ENCODE measurements around the gene PCDHGA8.
"Not testable (repeated sequence)": the region's sequence is repeated elsewhere in the genome, so short reads cannot be mapped to it uniquely, and the experiment has no call there.

PCDHGA8 gene

DNA sequence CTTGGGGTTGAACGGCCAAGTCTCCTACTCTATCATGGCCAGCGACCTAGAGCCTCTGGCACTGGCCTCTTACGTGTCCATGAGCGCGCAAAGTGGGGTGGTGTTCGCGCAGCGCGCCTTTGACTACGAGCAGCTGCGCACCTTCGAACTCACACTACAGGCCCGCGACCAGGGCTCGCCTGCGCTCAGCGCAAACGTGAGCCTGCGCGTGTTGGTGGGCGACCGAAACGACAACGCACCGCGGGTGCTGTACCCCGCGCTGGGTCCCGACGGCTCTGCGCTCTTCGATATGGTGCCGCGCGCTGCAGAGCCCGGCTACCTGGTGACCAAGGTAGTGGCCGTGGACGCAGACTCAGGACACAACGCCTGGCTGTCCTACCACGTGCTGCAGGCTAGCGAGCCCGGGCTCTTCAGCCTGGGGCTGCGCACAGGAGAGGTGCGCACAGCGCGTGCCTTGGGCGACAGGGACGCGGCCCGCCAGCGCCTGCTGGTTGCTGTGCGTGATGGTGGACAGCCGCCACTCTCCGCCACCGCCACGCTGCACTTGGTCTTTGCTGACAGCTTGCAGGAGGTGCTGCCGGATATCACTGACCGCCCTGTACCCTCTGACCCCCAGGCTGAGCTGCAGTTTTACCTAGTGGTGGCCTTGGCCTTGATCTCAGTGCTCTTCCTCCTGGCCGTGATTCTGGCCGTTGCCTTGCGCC lies 7.3 kb downstream of the PCDHGA8 start:
- Mint-ChIP-seq H3K36me3 (ENCODE audit: insufficient read depth) (peaks cover 3% of the 10 kb centered on the region), H3K27ac (ENCODE audit: low read depth) (no peak overlapping the region), H3K4me1 (no peaks in the 10 kb centered on the region), H3K27me3 (peaks cover 68% of the 10 kb centered on the region), H3K9me3 (peaks cover 6% of the 10 kb centered on the region), H3K4me3 (no peak overlapping the region)
- ATAC-seq (replicated peaks; ENCODE audit: extremely low read depth, poor library complexity, severe bottlenecking) (no peak), DNase-seq (ENCODE audit: low spot score in 2 of 2) (no peak)

DNA sequence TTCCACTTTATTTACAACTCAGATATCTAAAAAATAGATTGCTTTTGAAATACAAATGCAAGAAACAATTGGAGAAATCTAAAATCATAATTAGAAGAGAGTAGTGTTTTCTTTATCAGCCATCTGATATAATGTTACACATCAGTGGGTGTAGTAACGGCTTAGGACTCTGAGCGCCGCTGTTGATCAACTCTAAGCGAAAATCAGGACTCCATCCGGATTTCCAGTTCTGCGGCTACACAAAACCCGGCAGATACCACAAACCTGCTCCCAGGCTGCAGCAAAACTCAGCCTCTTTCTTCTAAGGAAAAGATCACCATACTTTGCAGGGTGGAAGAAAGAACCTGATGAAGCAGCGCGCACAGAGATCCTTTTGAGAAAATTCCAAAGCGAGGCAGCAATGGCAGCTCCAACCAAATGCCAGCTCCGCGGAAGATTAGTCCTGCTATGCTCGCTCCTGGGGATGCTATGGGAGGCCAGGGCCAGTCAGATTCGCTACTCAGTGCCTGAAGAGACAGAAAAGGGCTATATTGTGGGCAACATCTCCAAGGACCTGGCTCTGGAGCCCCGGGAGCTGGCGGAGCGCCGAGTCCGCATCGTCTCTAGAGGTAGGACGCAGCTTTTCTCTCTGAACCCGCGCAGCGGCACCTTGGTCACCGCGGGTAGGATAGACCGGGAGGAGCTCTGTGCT lies 10.3 kb downstream of the PCDHGA8 start, which contains the start of gene PCDHGA9:
Gene PCDHGA9, plus strand, starts transcription at position 226 of the 691 bp plus-strand sequence. Its CDS starts 175 bp downstream, at position 401.
- no peak for DNase-seq (ENCODE audit: low spot score in 2 of 2)
- Mint-ChIP-seq H3K9me3 (peaks cover 6% of the 10 kb centered on the region), H3K4me1 (no peaks in the 10 kb centered on the region), H3K27ac (ENCODE audit: low read depth) (no peak within 1 kb of the TSS), H3K4me3 (peak within 1 kb of the TSS; percentile 40), H3K27me3 (peaks cover 68% of the 10 kb centered on the region), H3K36me3 (ENCODE audit: insufficient read depth) (peaks cover 3% of the 10 kb centered on the region)
- no peak for ATAC-seq (replicated peaks; ENCODE audit: extremely low read depth, poor library complexity, severe bottlenecking)

GRCh38 chr5:141403387-141403786 lies 11.0 kb downstream of the PCDHGA8 start:
- ATAC-seq (replicated peaks; ENCODE audit: extremely low read depth, poor library complexity, severe bottlenecking) (no peak), DNase-seq (ENCODE audit: low spot score in 2 of 2) (no peak)
- Mint-ChIP-seq H3K36me3 (ENCODE audit: insufficient read depth) (peaks cover 5% of the 10 kb centered on the region), H3K9me3 (peaks cover 6% of the 10 kb centered on the region), H3K27me3 (peaks cover 75% of the 10 kb centered on the region), H3K4me1 (no peaks in the 10 kb centered on the region), H3K27ac (ENCODE audit: low read depth) (no peak overlapping the region), H3K4me3 (no peak overlapping the region)

DNA sequence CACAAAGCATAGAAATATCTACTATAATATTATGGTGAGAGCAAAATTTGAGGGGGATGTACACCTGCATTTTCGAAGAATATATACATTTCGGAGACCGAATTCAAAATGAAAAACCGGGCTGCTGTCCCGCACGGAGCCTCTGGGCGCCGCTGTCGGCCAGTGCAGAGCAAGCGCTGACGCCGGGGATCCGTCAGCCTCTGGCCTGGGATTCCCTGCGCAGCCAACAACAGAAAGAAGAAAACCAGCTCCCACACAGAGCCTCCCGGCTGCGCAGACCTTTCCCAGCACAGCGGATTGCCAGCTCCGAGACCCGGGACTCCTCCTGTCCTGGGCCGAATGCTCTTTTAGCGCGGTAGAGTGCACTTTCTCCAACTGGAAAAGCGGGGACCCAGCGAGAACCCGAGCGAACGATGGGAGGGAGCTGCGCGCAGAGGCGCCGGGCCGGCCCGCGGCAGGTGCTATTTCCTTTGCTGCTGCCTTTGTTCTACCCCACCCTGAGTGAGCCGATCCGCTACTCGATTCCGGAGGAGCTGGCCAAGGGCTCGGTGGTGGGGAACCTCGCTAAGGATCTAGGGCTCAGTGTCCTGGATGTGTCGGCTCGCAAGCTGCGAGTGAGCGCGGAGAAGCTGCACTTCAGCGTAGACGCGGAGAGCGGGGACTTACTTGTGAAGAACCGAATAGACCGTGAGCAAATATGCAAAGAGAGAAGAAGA lies 15.5 kb downstream of the PCDHGA8 start, which contains the start of gene PCDHGB6:
Gene PCDHGB6, plus strand, starts transcription at position 232 of the 716 bp plus-strand sequence. Its CDS starts 182 bp downstream, at position 414.
- Mint-ChIP-seq H3K27me3 (peaks cover 85% of the 10 kb centered on the region), H3K4me3 (peak within 1 kb of the TSS; percentile 32), H3K27ac (ENCODE audit: low read depth) (peak within 1 kb of the TSS; percentile 46)
- not testable (repeated sequence) for DNase-seq (ENCODE audit: low spot score in 2 of 2); H3K36me3 Mint-ChIP-seq (ENCODE audit: insufficient read depth); ATAC-seq (replicated peaks; ENCODE audit: extremely low read depth, poor library complexity, severe bottlenecking); H3K9me3 Mint-ChIP-seq; H3K4me1 Mint-ChIP-seq

- peaks cover 18% of the 10 kb centered on the region for H3K4me1 Mint-ChIP-seq
- no peak overlapping the region for H3K4me3 Mint-ChIP-seq
- peaks cover 9% of the 10 kb centered on the region for H3K36me3 Mint-ChIP-seq (ENCODE audit: insufficient read depth)
- H3K9me3 Mint-ChIP-seq: peaks cover 10% of the 10 kb centered on the region
- ATAC-seq (replicated peaks; ENCODE audit: extremely low read depth, poor library complexity, severe bottlenecking): no peak
- DNase-seq (ENCODE audit: low spot score in 2 of 2): no peak
- H3K27ac Mint-ChIP-seq (ENCODE audit: low read depth): no peak overlapping the region
- peaks cover 85% of the 10 kb centered on the region for H3K27me3 Mint-ChIP-seq
Observed at GRCh38 chr5:141409598-141410306, 17.3 kb downstream of the PCDHGA8 start.

- Mint-ChIP-seq H3K4me3 (no peak overlapping the region), H3K4me1 (peaks cover 18% of the 10 kb centered on the region), H3K27ac (ENCODE audit: low read depth) (no peak overlapping the region), H3K36me3 (ENCODE audit: insufficient read depth) (peaks cover 9% of the 10 kb centered on the region), H3K27me3 (peaks cover 85% of the 10 kb centered on the region), H3K9me3 (peaks cover 10% of the 10 kb centered on the region)
- ATAC-seq (replicated peaks; ENCODE audit: extremely low read depth, poor library complexity, severe bottlenecking): no peak
- no peak for DNase-seq (ENCODE audit: low spot score in 2 of 2)
Observed at GRCh38 chr5:141411575-141411974, 19.1 kb downstream of the PCDHGA8 start.

DNA sequence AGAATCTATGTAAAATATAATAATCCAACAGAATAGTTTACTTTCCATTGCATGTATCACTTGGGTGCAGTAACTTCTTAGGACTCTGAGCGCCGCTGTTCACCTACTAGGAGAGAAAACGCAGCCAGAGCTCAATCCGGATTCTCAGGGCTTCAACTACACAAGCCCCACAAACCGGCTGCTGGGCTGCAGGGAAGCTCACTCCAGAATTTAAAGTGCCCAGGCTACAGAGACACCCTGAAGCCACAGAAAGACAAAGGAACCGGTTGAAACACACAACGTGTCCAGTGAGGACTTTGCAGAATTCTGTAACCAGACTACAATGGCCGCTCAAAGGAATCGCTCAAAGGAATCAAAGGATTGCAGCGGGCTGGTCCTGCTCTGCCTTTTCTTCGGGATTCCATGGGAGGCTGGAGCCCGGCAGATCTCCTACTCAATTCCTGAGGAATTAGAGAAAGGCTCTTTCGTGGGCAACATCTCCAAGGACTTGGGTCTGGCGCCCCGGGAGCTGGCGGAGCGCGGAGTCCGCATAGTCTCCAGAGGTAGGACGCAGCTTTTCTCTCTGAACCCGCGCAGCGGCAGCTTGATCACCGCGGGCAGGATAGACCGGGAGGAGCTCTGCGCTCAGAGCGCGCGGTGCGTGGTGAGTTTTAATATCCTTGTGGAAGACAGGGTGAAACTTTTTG lies 20.6 kb downstream of the PCDHGA8 start, which contains the start of gene PCDHGA10:
Gene PCDHGA10, plus strand, starts transcription at position 134 of the 686 bp plus-strand sequence. Its CDS starts 189 bp downstream, at position 323.
- Mint-ChIP-seq H3K27ac (ENCODE audit: low read depth) (no peak within 1 kb of the TSS), H3K4me3 (peak within 1 kb of the TSS; percentile 79), H3K4me1 (peaks cover 18% of the 10 kb centered on the region), H3K27me3 (peaks cover 88% of the 10 kb centered on the region), H3K9me3 (peaks cover 14% of the 10 kb centered on the region), H3K36me3 (ENCODE audit: insufficient read depth) (peaks cover 7% of the 10 kb centered on the region)
- ATAC-seq (replicated peaks; ENCODE audit: extremely low read depth, poor library complexity, severe bottlenecking): peak; percentile 61
- DNase-seq (ENCODE audit: low spot score in 2 of 2): no peak

DNA sequence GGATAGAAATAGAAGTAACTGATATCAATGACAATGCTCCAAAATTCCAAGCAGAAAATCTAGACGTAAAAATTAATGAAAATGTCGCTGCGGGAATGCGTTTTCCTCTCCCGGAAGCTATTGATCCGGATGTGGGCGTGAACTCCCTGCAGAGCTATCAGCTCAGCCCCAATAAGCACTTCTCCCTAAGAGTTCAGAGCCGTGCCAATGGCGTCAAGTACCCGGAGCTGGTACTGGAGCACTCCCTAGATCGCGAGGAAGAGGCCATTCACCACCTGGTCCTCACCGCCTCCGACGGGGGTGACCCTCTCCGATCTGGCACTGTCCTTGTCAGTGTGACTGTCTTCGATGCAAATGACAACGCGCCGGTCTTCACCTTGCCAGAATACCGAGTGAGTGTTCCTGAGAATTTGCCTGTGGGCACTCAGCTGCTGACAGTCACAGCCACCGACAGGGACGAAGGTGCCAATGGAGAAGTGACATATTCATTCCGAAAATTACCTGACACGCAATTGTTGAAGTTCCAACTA lies 21.2 kb downstream of the PCDHGA8 start:
- DNase-seq (ENCODE audit: low spot score in 2 of 2) (no peak), ATAC-seq (replicated peaks; ENCODE audit: extremely low read depth, poor library complexity, severe bottlenecking) (no peak)
- H3K36me3 Mint-ChIP-seq (ENCODE audit: insufficient read depth): peaks cover 11% of the 10 kb centered on the region
- no peak overlapping the region for H3K27ac Mint-ChIP-seq (ENCODE audit: low read depth)
- H3K9me3 Mint-ChIP-seq: peaks cover 16% of the 10 kb centered on the region
- H3K4me3 Mint-ChIP-seq: peak overlapping the region; percentile 79
- peaks cover 88% of the 10 kb centered on the region for H3K27me3 Mint-ChIP-seq
- peaks cover 18% of the 10 kb centered on the region for H3K4me1 Mint-ChIP-seq

DNA sequence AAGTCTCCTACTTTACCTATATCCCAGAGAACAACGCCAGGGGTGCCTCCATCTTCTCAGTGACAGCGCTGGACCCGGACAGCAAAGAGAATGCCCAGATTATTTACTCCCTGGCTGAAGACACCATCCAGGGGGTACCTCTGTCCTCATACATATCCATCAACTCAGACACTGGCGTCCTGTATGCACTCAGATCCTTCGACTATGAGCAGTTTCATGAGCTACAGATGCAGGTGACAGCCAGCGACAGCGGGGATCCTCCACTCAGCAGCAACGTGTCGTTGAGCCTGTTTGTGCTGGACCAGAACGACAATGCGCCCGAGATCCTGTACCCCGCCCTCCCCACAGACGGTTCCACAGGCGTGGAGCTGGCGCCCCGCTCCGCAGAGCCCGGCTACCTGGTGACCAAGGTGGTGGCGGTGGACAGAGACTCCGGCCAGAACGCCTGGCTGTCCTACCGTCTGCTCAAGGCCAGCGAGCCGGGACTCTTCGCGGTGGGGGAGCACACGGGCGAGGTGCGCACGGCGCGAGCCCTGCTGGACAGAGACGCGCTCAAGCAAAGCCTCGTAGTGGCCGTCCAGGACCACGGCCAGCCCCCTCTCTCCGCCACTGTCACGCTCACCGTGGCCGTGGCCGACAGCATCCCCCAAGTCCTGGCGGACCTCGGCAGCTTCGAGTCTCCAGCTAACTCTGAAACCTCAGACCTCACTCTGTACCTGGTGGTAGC lies 22.3 kb downstream of the PCDHGA8 start:
- not testable (repeated sequence) for H3K36me3 Mint-ChIP-seq (ENCODE audit: insufficient read depth); H3K27ac Mint-ChIP-seq (ENCODE audit: low read depth); ATAC-seq (replicated peaks; ENCODE audit: extremely low read depth, poor library complexity, severe bottlenecking); H3K4me3 Mint-ChIP-seq; DNase-seq (ENCODE audit: low spot score in 2 of 2)
- peaks cover 86% of the 10 kb centered on the region for H3K27me3 Mint-ChIP-seq
- peaks cover 18% of the 10 kb centered on the region for H3K4me1 Mint-ChIP-seq
- peaks cover 11% of the 10 kb centered on the region for H3K9me3 Mint-ChIP-seq

DNA sequence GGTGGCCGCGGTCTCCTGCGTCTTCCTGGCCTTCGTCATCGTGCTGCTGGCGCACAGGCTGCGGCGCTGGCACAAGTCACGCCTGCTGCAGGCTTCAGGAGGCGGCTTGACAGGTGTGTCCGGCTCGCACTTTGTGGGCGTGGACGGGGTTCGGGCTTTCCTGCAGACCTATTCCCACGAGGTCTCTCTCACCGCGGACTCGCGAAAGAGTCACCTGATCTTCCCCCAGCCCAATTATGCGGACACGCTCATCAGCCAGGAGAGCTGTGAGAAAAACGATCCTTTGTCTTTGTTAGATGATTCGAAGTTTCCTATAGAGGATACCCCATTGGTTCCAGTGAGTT lies 22.8 kb downstream of the PCDHGA8 start:
- not testable (repeated sequence) for H3K27ac Mint-ChIP-seq (ENCODE audit: low read depth); H3K4me3 Mint-ChIP-seq; H3K9me3 Mint-ChIP-seq; ATAC-seq (replicated peaks; ENCODE audit: extremely low read depth, poor library complexity, severe bottlenecking); DNase-seq (ENCODE audit: low spot score in 2 of 2)
- Mint-ChIP-seq H3K4me1 (peaks cover 18% of the 10 kb centered on the region), H3K27me3 (peaks cover 86% of the 10 kb centered on the region), H3K36me3 (ENCODE audit: insufficient read depth) (peaks cover 10% of the 10 kb centered on the region)

All from central memory CD8-positive, alpha-beta T cell (primary cell).